Smooth muscle cell (in vitro differentiated cells): Measurements from ENCODE around the gene HIBADH. TPM values are rescaled to one million over a fixed set of nuclear protein-coding genes. Genes with fewer than 3 reads are reported as not detected.

Experiments
- DNase-seq: peaks from one replicate; lab custom pipeline; 2025; ENCODE audit not compliant: unreplicated experiment; lab: John Stamatoyannopoulos, UW
- H2AFZ ChIP-seq: fragments of 200-600 bp; sonication (generic); 2 replicates; pipeline ENCODE4 v1.6.0; 2016; ENCODE audit warnings: antibody characterized with exemption, low read depth, mild to moderate bottlenecking
- H3F3A ChIP-seq: fragments of 200-600 bp; sonication (generic); 2 replicates; pipeline ENCODE4 v1.6.0; 2017; ENCODE audit warnings: antibody characterized with exemption, low read depth
- H3K27ac ChIP-seq: fragments of 200-600 bp; sonication (generic); 2 replicates; pipeline ENCODE4 v1.5.1; 2016; ENCODE audit warnings: low read depth, mild to moderate bottlenecking
- H3K27me3 ChIP-seq: fragments of 200-600 bp; sonication (generic); 2 replicates; pipeline ENCODE4 v1.6.1; 2016; ENCODE audit warnings: low read depth, mild to moderate bottlenecking
- H3K36me3 ChIP-seq: fragments of 200-600 bp; sonication (generic); 2 replicates; pipeline ENCODE4 v1.5.1; 2016; ENCODE audit warnings: low read depth
- H3K4me1 ChIP-seq: fragments of 200-600 bp; sonication (generic); 2 replicates; pipeline ENCODE4 v1.5.1; 2016; ENCODE audit warnings: low read depth
- H3K4me2 ChIP-seq: fragments of 200-600 bp; sonication (generic); 2 replicates; pipeline ENCODE4 v1.6.0; 2016; ENCODE audit warnings: mild to moderate bottlenecking
- H3K4me3 ChIP-seq: fragments of 200-600 bp; sonication (generic); 2 replicates; pipeline ENCODE4 v1.5.1; 2016; ENCODE audit warnings: mild to moderate bottlenecking
- H3K79me2 ChIP-seq: fragments of 200-600 bp; sonication (generic); 2 replicates; pipeline ENCODE4 v1.6.0; 2016; ENCODE audit warnings: low read depth, mild to moderate bottlenecking
- H3K9ac ChIP-seq: fragments of 200-600 bp; sonication (generic); 2 replicates; pipeline ENCODE4 v1.6.0; 2016; ENCODE audit warnings: low read depth
- H3K9me3 ChIP-seq: fragments of 200-600 bp; sonication (generic); replicated peaks from 2 replicates; pipeline ENCODE4 v1.5.1; 2016; ENCODE audit warnings: low read depth
- H4K20me1 ChIP-seq: fragments of 200-600 bp; sonication (generic); 2 replicates; pipeline ENCODE4 v1.6.0; 2016; ENCODE audit warnings: low read depth
- WGBS: methylation state at CpG from one replicate; pipeline ENCODE4 v1.1.7; 2016; ENCODE audit warnings: low lambda C conversion rate; 5-methylcytosine and 5-hydroxymethylcytosine counted together
- polyA plus RNA-seq: library from polyadenylated mRNA; unstranded; fragments of >200 nt; fragmentation: Nextera tagmentation; extraction: Ambion mirVana; gene quantifications from 2 replicates; pipeline ENCODE4 v1.2.1, GENCODE V29; 2016
- total RNA-seq: library from RNA; depleted of rRNA; stranded (reverse); fragments of >200 nt; gene quantifications from 2 replicates; pipeline ENCODE4 v1.2.3, GENCODE V29; 2014
- TF ChIP-seq, protein P1 (sequence below): fragments of 200-600 bp; sonication (generic); IDR thresholded peaks from 2 replicates; pipeline ENCODE4 v1.5.1; 2017; ENCODE audit warnings: borderline replicate concordance, mild to moderate bottlenecking, antibody characterized with exemption; ENCODE audit not compliant: insufficient read depth, poor library complexity, severe bottlenecking

HIBADH gene
- total and polyA plus RNA-seq, 2 experiments from 2014 or later = 16.1 to 24.4 TPM

DNA sequence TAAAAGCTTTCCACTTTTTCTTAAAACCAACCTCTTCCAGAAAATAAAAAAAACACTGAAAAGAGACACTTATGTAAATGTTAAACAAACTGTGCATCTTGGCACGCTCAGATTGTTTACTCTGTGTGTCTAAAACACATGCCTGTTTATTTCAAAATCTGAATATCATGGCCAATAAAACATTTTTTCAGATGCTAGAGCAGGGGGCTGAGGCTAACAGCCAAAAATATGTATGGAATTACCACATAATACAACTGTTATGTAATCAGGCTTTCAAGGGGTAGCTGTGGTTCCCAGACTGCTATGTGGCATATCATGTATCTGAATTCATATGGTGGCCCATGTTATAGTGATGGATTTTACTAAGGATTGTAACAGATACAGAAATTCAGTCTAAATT, 130.4 kb downstream of the HIBADH start:
- Histone ChIP-seq H2AFZ (no peak overlapping the region), H3K27me3 (no peaks in the 10 kb centered on the region), H4K20me1 (no peaks in the 10 kb centered on the region), H3K4me3 (no peak overlapping the region), H3K36me3 (no peaks in the 10 kb centered on the region), H3K4me1 (peaks cover 7% of the 10 kb centered on the region), H3F3A (no peaks in the 10 kb centered on the region), H3K9ac (no peak overlapping the region), H3K9me3 (no peaks in the 10 kb centered on the region), H3K4me2 (no peak overlapping the region), H3K79me2 (no peaks in the 10 kb centered on the region), H3K27ac (no peak overlapping the region)
- TF ChIP-seq, protein P1, sequence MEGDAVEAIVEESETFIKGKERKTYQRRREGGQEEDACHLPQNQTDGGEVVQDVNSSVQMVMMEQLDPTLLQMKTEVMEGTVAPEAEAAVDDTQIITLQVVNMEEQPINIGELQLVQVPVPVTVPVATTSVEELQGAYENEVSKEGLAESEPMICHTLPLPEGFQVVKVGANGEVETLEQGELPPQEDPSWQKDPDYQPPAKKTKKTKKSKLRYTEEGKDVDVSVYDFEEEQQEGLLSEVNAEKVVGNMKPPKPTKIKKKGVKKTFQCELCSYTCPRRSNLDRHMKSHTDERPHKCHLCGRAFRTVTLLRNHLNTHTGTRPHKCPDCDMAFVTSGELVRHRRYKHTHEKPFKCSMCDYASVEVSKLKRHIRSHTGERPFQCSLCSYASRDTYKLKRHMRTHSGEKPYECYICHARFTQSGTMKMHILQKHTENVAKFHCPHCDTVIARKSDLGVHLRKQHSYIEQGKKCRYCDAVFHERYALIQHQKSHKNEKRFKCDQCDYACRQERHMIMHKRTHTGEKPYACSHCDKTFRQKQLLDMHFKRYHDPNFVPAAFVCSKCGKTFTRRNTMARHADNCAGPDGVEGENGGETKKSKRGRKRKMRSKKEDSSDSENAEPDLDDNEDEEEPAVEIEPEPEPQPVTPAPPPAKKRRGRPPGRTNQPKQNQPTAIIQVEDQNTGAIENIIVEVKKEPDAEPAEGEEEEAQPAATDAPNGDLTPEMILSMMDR = no peak
- WGBS = 46% methylated on average over 1 of the region's 1 CpG
- no peak for DNase-seq

DNA sequence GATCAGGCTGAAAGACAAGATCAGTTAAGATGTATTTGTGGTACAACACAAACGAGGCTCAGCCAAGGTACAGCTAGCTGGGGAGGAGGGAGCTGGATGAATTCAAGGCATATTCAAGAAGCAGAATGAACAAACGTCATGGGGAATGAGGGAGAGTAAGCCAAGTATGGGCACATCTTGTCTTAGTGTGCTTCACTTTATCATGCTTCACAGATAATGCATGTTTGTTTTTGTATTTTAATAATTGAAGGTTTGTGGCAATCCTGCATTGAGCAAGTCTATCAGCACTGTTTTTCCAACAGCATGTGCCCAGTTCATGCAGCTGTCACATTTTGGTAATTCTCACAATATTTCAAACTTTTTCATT, 135.4 kb downstream of the HIBADH start:
- H3K4me2 ChIP-seq = no peak overlapping the region
- no peaks in the 10 kb centered on the region for H3K36me3 ChIP-seq
- WGBS = 7% methylated on average over 2 of the region's 2 CpGs
- TF ChIP-seq, protein P1 = no peak
- peaks cover 8% of the 10 kb centered on the region for H3K4me1 ChIP-seq
- no peak overlapping the region for H2AFZ ChIP-seq
- no peaks in the 10 kb centered on the region for H4K20me1 ChIP-seq
- H3K9me3 ChIP-seq = no peaks in the 10 kb centered on the region
- no peak for DNase-seq
- H3K79me2 ChIP-seq = no peaks in the 10 kb centered on the region
- no peak overlapping the region for H3K27ac ChIP-seq
- H3K27me3 ChIP-seq = no peaks in the 10 kb centered on the region
- no peaks in the 10 kb centered on the region for H3F3A ChIP-seq
- H3K9ac ChIP-seq = no peak overlapping the region
- H3K4me3 ChIP-seq = no peak overlapping the region

DNA sequence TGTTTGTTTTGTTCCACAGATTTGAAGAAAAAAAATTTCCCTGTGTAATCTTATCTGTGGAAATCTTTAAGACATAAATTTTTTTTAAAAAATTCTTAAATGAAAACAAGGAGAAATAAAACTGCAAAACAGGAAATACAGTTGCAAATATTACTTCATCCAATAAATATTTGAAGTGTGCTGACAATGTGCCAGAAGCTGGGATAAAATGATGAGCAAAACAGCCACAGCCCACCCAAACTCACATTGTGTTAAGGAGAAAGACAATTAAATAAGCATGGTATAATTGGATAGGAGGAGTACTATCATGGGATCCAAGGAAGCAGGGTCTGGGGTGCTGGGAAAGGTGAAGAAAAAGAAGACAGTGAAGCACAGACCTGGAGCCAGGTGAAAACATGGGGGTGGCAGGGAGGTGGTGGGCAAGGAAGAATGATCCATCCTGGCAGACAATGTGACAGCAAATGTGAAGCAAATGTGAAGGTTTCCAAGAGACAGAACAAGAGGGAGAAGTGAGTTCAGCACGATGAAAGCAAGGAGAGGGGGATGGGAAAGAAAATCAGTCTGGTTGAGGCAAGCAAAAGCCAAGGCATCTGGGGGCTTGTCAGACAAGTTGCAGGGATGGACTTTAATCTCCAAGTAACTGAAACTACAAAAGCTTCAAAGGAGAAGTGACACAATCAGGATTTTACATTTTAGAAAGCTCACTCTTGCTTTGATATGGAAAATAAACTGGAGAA, 135.9 kb downstream of the HIBADH start:
- no peaks in the 10 kb centered on the region for H3K36me3 ChIP-seq
- H4K20me1 ChIP-seq = no peaks in the 10 kb centered on the region
- WGBS = 0% methylated on average over 1 of the region's 1 CpG
- no peaks in the 10 kb centered on the region for H3K79me2 ChIP-seq
- H3F3A ChIP-seq = no peaks in the 10 kb centered on the region
- no peaks in the 10 kb centered on the region for H3K9me3 ChIP-seq
- no peak overlapping the region for H3K4me2 ChIP-seq
- H3K27ac ChIP-seq = no peak overlapping the region
- H3K27me3 ChIP-seq = no peaks in the 10 kb centered on the region
- DNase-seq = no peak
- H3K4me3 ChIP-seq = no peak overlapping the region
- H3K4me1 ChIP-seq = peaks cover 8% of the 10 kb centered on the region
- no peak overlapping the region for H2AFZ ChIP-seq
- no peak overlapping the region for H3K9ac ChIP-seq
- TF ChIP-seq, protein P1 = no peak

DNA sequence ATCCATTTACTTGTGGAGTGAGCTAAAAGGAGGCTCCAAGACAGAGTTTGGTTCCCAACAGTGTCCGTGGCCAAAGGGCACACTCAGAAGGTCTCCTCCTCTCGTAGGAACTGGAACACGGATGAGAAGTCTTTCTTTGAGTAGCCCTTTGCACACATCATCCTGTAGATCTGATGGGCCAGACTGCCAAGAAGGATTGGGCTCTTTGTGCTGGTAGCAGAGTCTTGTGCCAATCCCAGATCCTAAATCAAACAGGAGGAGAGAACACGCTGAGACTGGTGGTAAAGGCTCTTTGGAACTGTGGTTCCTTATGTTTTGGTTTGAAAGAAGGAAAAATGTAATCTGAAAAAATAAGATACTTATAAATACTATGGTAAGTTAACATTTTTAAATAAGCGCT, 136.6 kb downstream of the HIBADH start:
- TF ChIP-seq, protein P1 = no peak
- H3K4me2 ChIP-seq = no peak overlapping the region
- H3K4me3 ChIP-seq = no peak overlapping the region
- no peak overlapping the region for H2AFZ ChIP-seq
- no peaks in the 10 kb centered on the region for H3F3A ChIP-seq
- peaks cover 8% of the 10 kb centered on the region for H3K4me1 ChIP-seq
- no peaks in the 10 kb centered on the region for H3K36me3 ChIP-seq
- H3K27ac ChIP-seq = no peak overlapping the region
- no peaks in the 10 kb centered on the region for H4K20me1 ChIP-seq
- no peaks in the 10 kb centered on the region for H3K9me3 ChIP-seq
- no peaks in the 10 kb centered on the region for H3K27me3 ChIP-seq
- no peak overlapping the region for H3K9ac ChIP-seq
- DNase-seq = no peak
- WGBS = 95% methylated on average over 5 of the region's 5 CpGs
- no peaks in the 10 kb centered on the region for H3K79me2 ChIP-seq
